Activated T-cell treated with anti-CD3 and anti-CD28 coated beads, Interleukin-2, amount 50 U/mL, for 4 hours (primary cell): ENCODE data around the gene CD2AP. TPM values are rescaled to one million over a fixed set of nuclear protein-coding genes. Genes with fewer than 3 reads are reported as not detected.

Experiments
- ATAC-seq, 2 donors: fragments of 200-7000 bp; cut with Tn5 transposase; one replicate each; pipeline ENCODE4 v1.10.0; 2021
- DNase-seq: peaks from one replicate; pipeline ENCODE4 v3.0.0-alpha.2; 2020
- H3K27me3 Mint-ChIP-seq: one replicate; pipeline ENCODE4 v1.8.0; 2021; ENCODE audit warnings: low read depth, mixed read lengths
- H3K36me3 Mint-ChIP-seq: one replicate; pipeline ENCODE4 v1.8.0; 2022; ENCODE audit warnings: mixed read lengths; ENCODE audit not compliant: insufficient read depth
- H3K4me1 Mint-ChIP-seq: one replicate; pipeline ENCODE4 v1.8.0; 2021; ENCODE audit warnings: low read depth, mixed read lengths
- H3K4me3 Mint-ChIP-seq: one replicate; pipeline ENCODE4 v1.8.0; 2021; ENCODE audit warnings: mild to moderate bottlenecking, moderate library complexity, mixed read lengths
- H3K9me3 Mint-ChIP-seq: one replicate; pipeline ENCODE4 v1.8.0; 2021; ENCODE audit warnings: mixed read lengths
- total RNA-seq, 3 donors: library from RNA; stranded (reverse); gene quantifications; one replicate each; pipeline ENCODE4 v1.2.1, GENCODE V29; 2021

Gene CD2AP
- total RNA-seq, 3 donors from 2014 or later, result 25.9 to 31.3 (median 28.8) TPM

DNA sequence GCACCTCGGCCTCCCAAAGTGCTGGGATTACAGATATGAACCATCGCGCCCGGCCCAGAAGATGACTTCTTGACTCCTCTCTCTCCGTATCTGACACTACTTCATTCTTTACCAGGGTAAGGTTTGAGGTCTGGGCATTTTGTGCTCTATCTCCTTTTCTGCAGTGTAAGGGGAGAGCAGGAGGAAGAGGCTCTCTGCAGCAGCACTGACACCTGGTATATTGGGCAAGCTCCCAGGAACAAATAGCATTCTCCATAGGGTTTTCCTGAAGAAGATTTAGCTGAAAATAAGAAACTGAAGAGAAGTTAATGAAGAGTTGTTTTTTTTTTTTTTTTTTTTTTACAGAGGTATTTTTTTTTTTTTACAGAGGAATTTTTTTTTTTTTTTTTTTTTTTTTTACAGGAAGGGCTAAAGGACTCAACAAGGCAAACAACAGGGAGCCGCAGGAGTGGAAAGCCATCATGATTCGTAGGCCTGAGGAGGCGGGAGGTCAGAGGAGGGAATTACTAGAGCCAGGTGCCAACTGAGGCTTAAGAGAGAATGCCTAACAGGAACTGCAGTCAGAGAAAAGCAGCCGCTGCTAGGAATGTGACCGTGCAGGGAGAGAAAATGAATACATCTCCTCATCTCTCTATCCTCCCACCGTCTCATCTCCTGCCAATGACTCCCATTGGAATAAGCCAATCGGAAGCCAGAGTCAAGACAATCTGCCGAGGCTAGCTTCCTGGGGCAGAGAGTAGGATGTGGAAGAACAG lies 186.1 kb downstream of the CD2AP start:
- no peak overlapping the region for H3K4me3 Mint-ChIP-seq
- H3K36me3 Mint-ChIP-seq, result no peaks in the 10 kb centered on the region
- no peaks in the 10 kb centered on the region for H3K4me1 Mint-ChIP-seq
- H3K27me3 Mint-ChIP-seq, result peaks cover 24% of the 10 kb centered on the region
- no peaks in the 10 kb centered on the region for H3K9me3 Mint-ChIP-seq
- ATAC-seq (no peak), DNase-seq (no peak)

DNA sequence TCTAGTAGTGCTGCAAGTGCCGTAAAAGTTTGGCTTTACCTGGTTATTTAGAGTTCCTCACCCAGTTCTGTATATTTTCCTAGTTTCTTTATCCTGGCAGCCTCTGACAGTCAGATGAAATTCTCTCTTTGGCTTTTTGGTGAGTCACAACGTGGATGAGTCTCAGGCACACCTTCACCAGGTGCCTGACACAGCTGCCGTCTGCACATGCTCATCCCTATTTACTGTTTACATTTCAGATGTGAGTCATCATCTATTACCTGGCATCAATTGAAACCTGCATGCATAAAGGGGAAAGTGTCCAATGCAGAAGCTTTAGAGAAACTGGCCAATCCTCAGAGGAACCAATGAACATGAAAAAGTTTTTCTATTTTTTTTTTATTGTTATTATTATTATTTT lies 187.5 kb downstream of the CD2AP start:
- DNase-seq (no peak), ATAC-seq (no peak)
- Mint-ChIP-seq H3K9me3 (no peaks in the 10 kb centered on the region), H3K27me3 (peaks cover 32% of the 10 kb centered on the region), H3K4me3 (no peak overlapping the region), H3K4me1 (no peaks in the 10 kb centered on the region), H3K36me3 (no peaks in the 10 kb centered on the region)

GRCh38 chr6:47669684-47670513 lies 192.3 kb downstream of the CD2AP start:
- no peaks in the 10 kb centered on the region for H3K36me3 Mint-ChIP-seq
- no peak for ATAC-seq
- no peak for DNase-seq
- H3K4me1 Mint-ChIP-seq, result no peaks in the 10 kb centered on the region
- no peaks in the 10 kb centered on the region for H3K9me3 Mint-ChIP-seq
- H3K4me3 Mint-ChIP-seq, result no peak overlapping the region
- peaks cover 35% of the 10 kb centered on the region for H3K27me3 Mint-ChIP-seq

DNA sequence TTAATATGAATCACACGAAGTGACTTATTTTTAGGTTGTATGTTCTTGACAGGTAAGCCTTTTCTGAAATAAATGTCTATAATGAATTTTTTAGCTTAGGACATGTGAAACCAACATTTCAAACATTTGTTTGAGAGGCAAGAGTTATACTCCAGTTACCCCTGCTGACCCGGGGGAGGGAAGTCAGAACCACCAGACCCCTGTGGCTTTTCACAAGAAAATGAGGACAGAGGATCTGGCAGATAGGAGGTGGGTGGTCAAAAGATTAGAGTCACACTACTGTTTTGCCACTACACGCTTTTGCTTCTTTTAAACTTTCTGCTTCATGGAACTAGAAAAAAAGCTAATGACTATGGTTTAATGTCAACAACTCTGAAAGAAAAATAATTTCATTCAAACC lies 193.3 kb downstream of the CD2AP start:
- H3K27me3 Mint-ChIP-seq, result peaks cover 32% of the 10 kb centered on the region
- H3K4me1 Mint-ChIP-seq, result no peaks in the 10 kb centered on the region
- ATAC-seq, result no peak
- H3K9me3 Mint-ChIP-seq, result no peaks in the 10 kb centered on the region
- no peaks in the 10 kb centered on the region for H3K36me3 Mint-ChIP-seq
- no peak for DNase-seq
- no peak overlapping the region for H3K4me3 Mint-ChIP-seq

- no peak for DNase-seq
- H3K36me3 Mint-ChIP-seq, result no peaks in the 10 kb centered on the region
- ATAC-seq, result no peak
- H3K4me3 Mint-ChIP-seq, result no peak overlapping the region
- H3K9me3 Mint-ChIP-seq, result no peaks in the 10 kb centered on the region
- no peaks in the 10 kb centered on the region for H3K4me1 Mint-ChIP-seq
- peaks cover 26% of the 10 kb centered on the region for H3K27me3 Mint-ChIP-seq
These were observed 194.2 kb downstream of the CD2AP start for GRCh38 chr6:47671777-47672176.

DNA sequence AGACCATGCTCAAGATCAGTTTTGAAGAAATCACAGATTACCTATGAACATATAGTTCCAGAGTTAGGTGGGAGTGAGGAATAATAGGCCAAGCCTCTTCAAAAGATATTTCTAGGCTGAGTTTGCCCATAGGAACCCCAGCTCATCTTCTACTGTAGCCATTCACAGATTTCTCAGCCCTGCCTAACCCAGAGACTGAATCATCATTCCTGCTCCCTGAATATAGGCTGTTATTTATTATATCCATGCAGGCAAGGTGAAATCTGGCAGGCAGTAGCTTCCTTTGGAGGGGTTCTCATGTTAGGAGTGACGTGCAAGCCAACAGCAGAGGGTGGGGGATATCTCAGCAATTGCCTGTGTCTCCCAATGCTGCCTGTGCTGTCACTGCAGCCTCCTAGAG lies 195.2 kb downstream of the CD2AP start:
- H3K4me3 Mint-ChIP-seq, result no peak overlapping the region
- H3K9me3 Mint-ChIP-seq, result no peaks in the 10 kb centered on the region
- DNase-seq (no peak), ATAC-seq (no peak)
- H3K4me1 Mint-ChIP-seq, result no peaks in the 10 kb centered on the region
- peaks cover 21% of the 10 kb centered on the region for H3K27me3 Mint-ChIP-seq
- H3K36me3 Mint-ChIP-seq, result no peaks in the 10 kb centered on the region

DNA sequence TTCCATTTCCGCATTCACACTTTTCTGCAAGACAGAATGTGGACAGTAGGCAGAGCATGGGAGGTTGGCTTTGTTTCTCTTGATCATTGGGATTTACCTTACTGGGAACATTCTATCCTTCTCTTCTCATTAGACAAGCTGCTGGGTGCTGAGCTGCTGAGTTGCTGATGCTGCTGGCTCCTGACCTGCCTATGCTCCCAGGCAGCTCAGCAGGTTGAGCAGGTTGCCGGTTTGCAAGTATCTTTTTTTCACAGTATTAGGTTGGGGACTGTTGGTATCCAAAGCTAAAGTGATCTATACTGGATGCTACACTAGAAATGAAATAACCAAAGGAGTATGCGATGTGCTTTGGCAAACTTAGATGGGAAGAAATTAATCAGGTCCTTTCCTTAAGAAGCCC lies 197.1 kb downstream of the CD2AP start:
- Mint-ChIP-seq H3K9me3 (no peaks in the 10 kb centered on the region), H3K4me1 (no peaks in the 10 kb centered on the region), H3K27me3 (peaks cover 7% of the 10 kb centered on the region), H3K36me3 (no peaks in the 10 kb centered on the region), H3K4me3 (no peak overlapping the region)
- DNase-seq (no peak), ATAC-seq (no peak)

Other genes with a start within 250 kb of the CD2AP start
- 1 to 10 TPM; 3.1 to 4.9 (median 4.8) TPM for gene TNFRSF21, start 167.9 kb upstream of the CD2AP start, total RNA-seq
- gene ADGRF4, start 220.8 kb downstream of the CD2AP start, total RNA-seq, result not detected